GM12878 (cell line): ENCODE results near the gene LATS2. TPM values are rescaled to one million over a fixed set of nuclear protein-coding genes. Genes with fewer than 3 reads are reported as not detected.

Experiments
- ATAC-seq: fragments of 200-7000 bp; cut with Tn5 transposase; 3 replicates; pipeline ENCODE4 v1.9.1; 2020; ENCODE audit warnings: mild to moderate bottlenecking, moderate library complexity
- BruUV-seq: library from RNA; stranded (reverse); fragments of 400-500 nt; replicated peaks from 2 replicates; lab custom pipeline; 2021; lab: Mats Ljungman, UMichigan
- CTCF ChIA-PET: fragments of 300-600 bp; sonication (Branson Sonifier 250); formaldehyde crosslinking; extraction: SDS; loops from one replicate; lab custom pipeline; 2021; ENCODE audit warnings: inconsistent platforms; lab: Yijun Ruan, JAX
- POLR2A ChIA-PET: fragments of 350-600 bp; formaldehyde crosslinking; extraction: SDS; loops from one replicate; lab custom pipeline; 2021; ENCODE audit warnings: inconsistent platforms; lab: Charles Lee
- RAD21 ChIA-PET: fragments of 300-600 bp; sonication (Branson Sonifier 250); formaldehyde crosslinking; loops from one replicate; lab custom pipeline; 2023; ENCODE audit warnings: antibody characterized with exemption; ENCODE audit not compliant: unreplicated experiment; lab: Charles Lee
- SMC1A ChIA-PET: fragments of 300-600 bp; sonication (Branson Sonifier 250); formaldehyde crosslinking; loops from one replicate; lab custom pipeline; 2023; ENCODE audit not compliant: unreplicated experiment, uncharacterized antibody; lab: Charles Lee
- DNase-seq: peaks from one replicate; pipeline ENCODE4 v3.0.0-alpha.2; 2011; ENCODE audit warnings: low read depth, low spot score
- FAIRE-seq: peaks from 3 replicates; lab custom pipeline; 2011; peaks lifted over from hg19 to GRCh38; lab: Jason Lieb, UNC
- H2AFZ ChIP-seq: 2 replicates; pipeline ENCODE4 v1.6.0; 2011; ENCODE audit warnings: low read depth, low read length, control low read depth; ENCODE audit not compliant: control insufficient read depth
- H3K27ac ChIP-seq: 2 replicates; pipeline ENCODE4 v1.5.1; 2011; ENCODE audit warnings: control low read depth; ENCODE audit not compliant: control insufficient read depth, insufficient read depth
- H3K27me3 ChIP-seq, 2 experiments: replicated peaks in 1 of 2; 2 replicates each; pipeline versions ENCODE4 v1.6.0 to v1.6.1; 2011; ENCODE audit warnings: low read length in 1 of 2; ENCODE audit not compliant: control insufficient read depth in 2 of 2, insufficient read depth in 2 of 2
- H3K36me3 ChIP-seq, 2 experiments: 2 replicates each; pipeline ENCODE4 v1.5.1; 2011; ENCODE audit warnings: low read length in 1 of 2; ENCODE audit not compliant: control insufficient read depth in 2 of 2, insufficient read depth in 2 of 2
- H3K4me1 ChIP-seq: 2 replicates; pipeline ENCODE4 v1.6.1; 2011; ENCODE audit warnings: mild to moderate bottlenecking, low read length, moderate library complexity, mixed read lengths; ENCODE audit not compliant: control insufficient read depth, insufficient read depth
- H3K4me2 ChIP-seq: 2 replicates; pipeline ENCODE4 v1.6.0; 2011; ENCODE audit warnings: control low read depth; ENCODE audit not compliant: control insufficient read depth, insufficient read depth
- H3K4me3 ChIP-seq: fragments of 200-600 bp; sonication (generic); 2 replicates; pipeline ENCODE4 v1.5.1; 2016
- H3K79me2 ChIP-seq: 2 replicates; pipeline ENCODE4 v1.6.0; 2011; ENCODE audit warnings: low read length; ENCODE audit not compliant: control insufficient read depth, insufficient read depth
- H3K9ac ChIP-seq: 2 replicates; pipeline ENCODE4 v1.8.0; 2011; ENCODE audit warnings: low read length, control low read depth, mixed read lengths; ENCODE audit not compliant: control insufficient read depth, insufficient read depth
- H3K9me3 ChIP-seq: replicated peaks from 3 replicates; pipeline ENCODE4 v1.5.1; 2011; ENCODE audit warnings: mild to moderate bottlenecking, low read length; ENCODE audit not compliant: control insufficient read depth, insufficient read depth
- H4K20me1 ChIP-seq: 2 replicates; pipeline ENCODE4 v1.6.0; 2011; ENCODE audit not compliant: control insufficient read depth, insufficient read depth
- BCL11A ChIP-seq: IDR thresholded peaks from 2 replicates; pipeline ENCODE4 v1.6.1; 2011; ENCODE audit warnings: low read depth, low read length
- CHD1 ChIP-seq: IDR thresholded peaks from 2 replicates; pipeline ENCODE4 v1.6.1; 2012; ENCODE audit warnings: low read depth, low read length, improper control_type of control experiment
- DPF2 ChIP-seq: fragments of 450-650 bp; IDR thresholded peaks from 2 replicates; pipeline ENCODE4 v1.6.1; 2017; ENCODE audit warnings: mild to moderate bottlenecking
- FOS ChIP-seq: IDR thresholded peaks from 3 replicates; pipeline ENCODE4 v1.6.1; 2011; ENCODE audit warnings: borderline replicate concordance; ENCODE audit not compliant: insufficient read length; ENCODE audit errors: extremely low read depth
- FOXM1 ChIP-seq: IDR thresholded peaks from 2 replicates; pipeline ENCODE4 v1.6.1; 2012; ENCODE audit warnings: low read depth, mild to moderate bottlenecking, inconsistent platforms, low read length, moderate library complexity
- JUNB ChIP-seq: IDR thresholded peaks from 2 replicates; pipeline ENCODE4 v1.6.1; 2016; ENCODE audit warnings: antibody characterized with exemption, mild to moderate bottlenecking
- MEF2B ChIP-seq: fragments of 450-650 bp; IDR thresholded peaks from 2 replicates; pipeline ENCODE4 v1.6.1; 2018; ENCODE audit warnings: mild to moderate bottlenecking, moderate library complexity; ENCODE audit not compliant: partially characterized antibody, poor library complexity, severe bottlenecking
- MTA3 ChIP-seq: IDR thresholded peaks from 2 replicates; pipeline ENCODE4 v1.6.1; 2012; ENCODE audit warnings: low read length, inconsistent platforms, borderline replicate concordance
- POLR2AphosphoS5 ChIP-seq: IDR thresholded peaks from 2 replicates; pipeline ENCODE4 v1.6.1; 2011; ENCODE audit warnings: mild to moderate bottlenecking, low read length, inconsistent platforms
- RBBP5 ChIP-seq: fragments of 200-600 bp; sonication (generic); conservative IDR thresholded peaks from 2 replicates; pipeline ENCODE4 v1.6.1; 2016
- RCOR1 ChIP-seq: conservative IDR thresholded peaks from 2 replicates; pipeline ENCODE4 v1.6.1; 2012; ENCODE audit warnings: low read depth, low read length, improper control_type of control experiment
- SMARCA5 ChIP-seq: fragments of 450-650 bp; IDR thresholded peaks from 2 replicates; pipeline ENCODE4 v1.6.1; 2017; ENCODE audit warnings: mild to moderate bottlenecking
- SREBF1 ChIP-seq: IDR thresholded peaks from 2 replicates; pipeline ENCODE4 v1.6.1; 2012; ENCODE audit warnings: mild to moderate bottlenecking, low read length
- ZNF207 ChIP-seq: fragments of 450-650 bp; IDR thresholded peaks from 2 replicates; pipeline ENCODE4 v1.6.1; 2014; ENCODE audit warnings: antibody characterized with exemption, mild to moderate bottlenecking, borderline replicate concordance
- WGBS: methylation state at CpG from one replicate; pipeline ENCODE4 v1.1.6; 2016; ENCODE audit warnings: low lambda C conversion rate; ENCODE audit not compliant: insufficient replicate concordance, insufficient coverage; ENCODE audit errors: missing lambda C conversion rate; 5-methylcytosine and 5-hydroxymethylcytosine counted together
- in situ Hi-C: fragments of 300-500 bp; cut with MboI; formaldehyde crosslinking; loops from 9 replicates; pipeline ENCODE4 v1.14.3; 2018; ENCODE audit warnings: mixed read lengths
- intact Hi-C: fragments of 100-400 bp; cut with micrococcal nuclease; formaldehyde crosslinking; loops from one replicate; pipeline ENCODE4 v1.14.2; 2022; ENCODE audit not compliant: unreplicated experiment
- polyA plus RNA-seq, 11 experiments: library from polyadenylated mRNA; depleted of rRNA in 4 of 11; unstranded in 6 of 11; stranded (reverse) in 5 of 11; fragments of >200 nt; fragmentation: Nextera tagmentation in 4 of 11; fragmentation: Illumina TruSeq in 1 of 11; extraction: Ambion mirVana in 4 of 11; extraction: Trizol in 1 of 11; gene quantifications; 1 replicate in 1 of 11; 2 replicates in 10 of 11; pipeline versions ENCODE4 v1.2.1 to v1.2.3, GENCODE V29; 2011 to 2016; ENCODE audit warnings: inconsistent platforms in 2 of 11, missing spikeins in 2 of 11, low read depth in 1 of 11
- total RNA-seq, 4 experiments: library from RNA; depleted of rRNA in 3 of 4; stranded (reverse); fragments of >200 nt in 3 of 4; fragmentation: Illumina TruSeq in 1 of 4; extraction: Trizol in 1 of 4; gene quantifications; 2 replicates each; pipeline versions ENCODE4 v1.2.1 to v1.2.3, GENCODE V29; 2013 to 2021
- TF ChIP-seq, protein P1 (sequence below): IDR thresholded peaks from 2 replicates; pipeline ENCODE4 v1.6.1; 2012; ENCODE audit warnings: low read depth, low read length, improper control_type of control experiment
- TF ChIP-seq, protein P2 (sequence below): IDR thresholded peaks from 2 replicates; pipeline ENCODE4 v1.6.1; 2011; ENCODE audit warnings: low read depth, low read length, improper control_type of control experiment, borderline replicate concordance
- TF ChIP-seq, protein P3 (sequence below): fragments of 450-650 bp; IDR thresholded peaks from 2 replicates; pipeline ENCODE4 v1.6.1; 2018; ENCODE audit warnings: mild to moderate bottlenecking, low read depth, moderate library complexity; ENCODE audit not compliant: partially characterized antibody
- TF ChIP-seq, protein P4 (sequence below): fragments of 450-650 bp; IDR thresholded peaks from 2 replicates; pipeline ENCODE4 v1.6.1; 2016; ENCODE audit warnings: mild to moderate bottlenecking

Gene LATS2
- total and polyA plus RNA-seq, 10 of the 15 experiments (the other 5 are each of a cell fraction or from before 2014, with no cell fraction given), result 0.90 to 7.8 (median 2.0) TPM

DNA sequence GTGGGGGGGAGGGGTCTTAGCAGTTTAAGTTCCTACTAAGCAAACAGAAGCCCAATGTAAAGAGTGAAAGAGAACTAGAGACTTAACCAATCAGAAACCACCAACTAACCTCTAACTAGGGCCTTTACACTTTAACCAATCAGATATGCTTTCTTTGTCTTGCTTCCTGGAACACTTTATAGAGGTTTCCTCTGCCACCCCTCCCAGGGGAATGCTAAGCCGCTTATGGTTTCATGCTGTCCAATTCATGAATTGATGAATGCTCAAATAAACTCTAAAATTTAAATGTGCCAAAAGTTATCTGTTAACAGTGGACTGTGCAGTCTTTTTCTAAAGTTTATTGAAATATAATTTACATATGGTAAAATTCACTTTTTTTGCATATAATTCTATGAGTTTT is 33.9 kb upstream of the LATS2 start:
- BruUV-seq, result no TSS peak
- in situ Hi-C loops, result no loop called here
- 45% methylated on average over 1 of the region's 1 CpG for WGBS

More for the DNA sequence above, 33.9 kb upstream of the LATS2 start:
- TF ChIP-seq FOXM1 (no peak), DPF2 (no peak), RCOR1 (no peak), JUNB (no peak), POLR2AphosphoS5 (no peak), ZNF207 (no peak), FOS (no peak), MEF2B (no peak), SMARCA5 (no peak), BCL11A (no peak), CHD1 (no peak), RBBP5 (no peak), MTA3 (no peak), SREBF1 (no peak)
- TF ChIP-seq, protein P1, sequence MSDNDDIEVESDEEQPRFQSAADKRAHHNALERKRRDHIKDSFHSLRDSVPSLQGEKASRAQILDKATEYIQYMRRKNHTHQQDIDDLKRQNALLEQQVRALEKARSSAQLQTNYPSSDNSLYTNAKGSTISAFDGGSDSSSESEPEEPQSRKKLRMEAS, result no peak
- TF ChIP-seq, protein P2, sequence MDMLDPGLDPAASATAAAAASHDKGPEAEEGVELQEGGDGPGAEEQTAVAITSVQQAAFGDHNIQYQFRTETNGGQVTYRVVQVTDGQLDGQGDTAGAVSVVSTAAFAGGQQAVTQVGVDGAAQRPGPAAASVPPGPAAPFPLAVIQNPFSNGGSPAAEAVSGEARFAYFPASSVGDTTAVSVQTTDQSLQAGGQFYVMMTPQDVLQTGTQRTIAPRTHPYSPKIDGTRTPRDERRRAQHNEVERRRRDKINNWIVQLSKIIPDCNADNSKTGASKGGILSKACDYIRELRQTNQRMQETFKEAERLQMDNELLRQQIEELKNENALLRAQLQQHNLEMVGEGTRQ, result no peak
- TF ChIP-seq, protein P3, sequence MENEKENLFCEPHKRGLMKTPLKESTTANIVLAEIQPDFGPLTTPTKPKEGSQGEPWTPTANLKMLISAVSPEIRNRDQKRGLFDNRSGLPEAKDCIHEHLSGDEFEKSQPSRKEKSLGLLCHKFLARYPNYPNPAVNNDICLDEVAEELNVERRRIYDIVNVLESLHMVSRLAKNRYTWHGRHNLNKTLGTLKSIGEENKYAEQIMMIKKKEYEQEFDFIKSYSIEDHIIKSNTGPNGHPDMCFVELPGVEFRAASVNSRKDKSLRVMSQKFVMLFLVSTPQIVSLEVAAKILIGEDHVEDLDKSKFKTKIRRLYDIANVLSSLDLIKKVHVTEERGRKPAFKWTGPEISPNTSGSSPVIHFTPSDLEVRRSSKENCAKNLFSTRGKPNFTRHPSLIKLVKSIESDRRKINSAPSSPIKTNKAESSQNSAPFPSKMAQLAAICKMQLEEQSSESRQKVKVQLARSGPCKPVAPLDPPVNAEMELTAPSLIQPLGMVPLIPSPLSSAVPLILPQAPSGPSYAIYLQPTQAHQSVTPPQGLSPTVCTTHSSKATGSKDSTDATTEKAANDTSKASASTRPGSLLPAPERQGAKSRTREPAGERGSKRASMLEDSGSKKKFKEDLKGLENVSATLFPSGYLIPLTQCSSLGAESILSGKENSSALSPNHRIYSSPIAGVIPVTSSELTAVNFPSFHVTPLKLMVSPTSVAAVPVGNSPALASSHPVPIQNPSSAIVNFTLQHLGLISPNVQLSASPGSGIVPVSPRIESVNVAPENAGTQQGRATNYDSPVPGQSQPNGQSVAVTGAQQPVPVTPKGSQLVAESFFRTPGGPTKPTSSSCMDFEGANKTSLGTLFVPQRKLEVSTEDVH, result no peak
- TF ChIP-seq, protein P4, sequence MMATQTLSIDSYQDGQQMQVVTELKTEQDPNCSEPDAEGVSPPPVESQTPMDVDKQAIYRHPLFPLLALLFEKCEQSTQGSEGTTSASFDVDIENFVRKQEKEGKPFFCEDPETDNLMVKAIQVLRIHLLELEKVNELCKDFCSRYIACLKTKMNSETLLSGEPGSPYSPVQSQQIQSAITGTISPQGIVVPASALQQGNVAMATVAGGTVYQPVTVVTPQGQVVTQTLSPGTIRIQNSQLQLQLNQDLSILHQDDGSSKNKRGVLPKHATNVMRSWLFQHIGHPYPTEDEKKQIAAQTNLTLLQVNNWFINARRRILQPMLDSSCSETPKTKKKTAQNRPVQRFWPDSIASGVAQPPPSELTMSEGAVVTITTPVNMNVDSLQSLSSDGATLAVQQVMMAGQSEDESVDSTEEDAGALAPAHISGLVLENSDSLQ, result no peak
- TF ChIP-seq, all 136 proteins: peak for 0
- no peak overlapping the region for H3K4me2 ChIP-seq
- ChIA-PET POLR2A (no interaction called here), CTCF (no interaction called here), RAD21 (no interaction called here), SMC1A (no interaction called here)
- FAIRE-seq, result no peak
- H3K9ac ChIP-seq, result no peak overlapping the region
- H3K79me2 ChIP-seq, result no peaks in the 10 kb centered on the region
- H4K20me1 ChIP-seq, result no peaks in the 10 kb centered on the region
- no peak overlapping the region for H3K27ac ChIP-seq
- no peaks in the 10 kb centered on the region for H3K4me1 ChIP-seq
- no peaks in the 10 kb centered on the region; the same call in 2 of the 3 replicates for H3K9me3 ChIP-seq
- DNase-seq, result no peak
- no peaks in the 10 kb centered on the region for H3K36me3 ChIP-seq
- H2AFZ ChIP-seq, result no peak overlapping the region
- no peaks in the 10 kb centered on the region for H3K27me3 ChIP-seq
- H3K4me3 ChIP-seq, result no peak overlapping the region
- intact Hi-C loops, result no loop called here
- no peak for ATAC-seq
